ENCODE results near the gene CHMP4A.
A peak's percentile ranks its signal among the peaks of the same experiment; 100 is the strongest.

DNA sequence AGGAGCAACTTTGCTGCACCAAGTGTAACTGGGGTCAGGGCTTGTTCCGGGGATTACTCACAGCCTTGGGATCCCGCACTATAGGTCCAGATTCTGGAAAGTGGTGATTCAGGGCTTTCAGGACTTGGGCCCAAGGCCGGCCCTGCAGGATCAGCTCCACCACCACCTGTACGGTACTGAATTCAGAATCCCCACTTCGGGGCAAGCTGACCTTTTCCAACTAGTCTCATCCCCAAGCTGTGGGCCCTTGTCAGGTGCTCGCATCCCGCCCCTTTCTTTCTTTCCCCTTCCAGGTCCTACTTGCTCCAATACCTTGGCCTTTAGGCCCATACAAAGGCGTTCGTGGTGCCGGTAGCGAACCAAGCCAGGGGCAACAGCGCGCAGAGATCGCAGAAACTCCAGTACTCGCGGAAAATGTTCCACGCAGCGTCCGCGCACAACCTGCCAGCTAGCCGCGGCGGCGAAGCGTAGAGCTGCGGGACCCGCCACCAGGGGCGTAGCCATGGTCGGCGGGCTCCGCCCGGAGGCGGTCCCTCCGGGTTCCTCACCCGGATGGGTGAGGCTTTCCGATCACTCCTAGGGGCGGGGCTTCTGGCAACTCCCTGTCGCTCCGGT is 28.6 kb upstream of the CHMP4A start:
- TF ChIP-seq, protein P1, sequence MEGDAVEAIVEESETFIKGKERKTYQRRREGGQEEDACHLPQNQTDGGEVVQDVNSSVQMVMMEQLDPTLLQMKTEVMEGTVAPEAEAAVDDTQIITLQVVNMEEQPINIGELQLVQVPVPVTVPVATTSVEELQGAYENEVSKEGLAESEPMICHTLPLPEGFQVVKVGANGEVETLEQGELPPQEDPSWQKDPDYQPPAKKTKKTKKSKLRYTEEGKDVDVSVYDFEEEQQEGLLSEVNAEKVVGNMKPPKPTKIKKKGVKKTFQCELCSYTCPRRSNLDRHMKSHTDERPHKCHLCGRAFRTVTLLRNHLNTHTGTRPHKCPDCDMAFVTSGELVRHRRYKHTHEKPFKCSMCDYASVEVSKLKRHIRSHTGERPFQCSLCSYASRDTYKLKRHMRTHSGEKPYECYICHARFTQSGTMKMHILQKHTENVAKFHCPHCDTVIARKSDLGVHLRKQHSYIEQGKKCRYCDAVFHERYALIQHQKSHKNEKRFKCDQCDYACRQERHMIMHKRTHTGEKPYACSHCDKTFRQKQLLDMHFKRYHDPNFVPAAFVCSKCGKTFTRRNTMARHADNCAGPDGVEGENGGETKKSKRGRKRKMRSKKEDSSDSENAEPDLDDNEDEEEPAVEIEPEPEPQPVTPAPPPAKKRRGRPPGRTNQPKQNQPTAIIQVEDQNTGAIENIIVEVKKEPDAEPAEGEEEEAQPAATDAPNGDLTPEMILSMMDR (IDR thresholded peaks at IDR 0.05; ENCODE audit: poor library complexity, severe bottlenecking) = peak; percentile 65
- TF ChIP-seq EZH2 (IDR thresholded peaks at IDR 0.05; ENCODE audit: borderline replicate concordance, insufficient read depth, low read length, poor library complexity, severe bottlenecking) = no peak
- TF ChIP-seq POLR2AphosphoS5 (IDR thresholded peaks at IDR 0.05) = no peak
- TF ChIP-seq, protein P2, sequence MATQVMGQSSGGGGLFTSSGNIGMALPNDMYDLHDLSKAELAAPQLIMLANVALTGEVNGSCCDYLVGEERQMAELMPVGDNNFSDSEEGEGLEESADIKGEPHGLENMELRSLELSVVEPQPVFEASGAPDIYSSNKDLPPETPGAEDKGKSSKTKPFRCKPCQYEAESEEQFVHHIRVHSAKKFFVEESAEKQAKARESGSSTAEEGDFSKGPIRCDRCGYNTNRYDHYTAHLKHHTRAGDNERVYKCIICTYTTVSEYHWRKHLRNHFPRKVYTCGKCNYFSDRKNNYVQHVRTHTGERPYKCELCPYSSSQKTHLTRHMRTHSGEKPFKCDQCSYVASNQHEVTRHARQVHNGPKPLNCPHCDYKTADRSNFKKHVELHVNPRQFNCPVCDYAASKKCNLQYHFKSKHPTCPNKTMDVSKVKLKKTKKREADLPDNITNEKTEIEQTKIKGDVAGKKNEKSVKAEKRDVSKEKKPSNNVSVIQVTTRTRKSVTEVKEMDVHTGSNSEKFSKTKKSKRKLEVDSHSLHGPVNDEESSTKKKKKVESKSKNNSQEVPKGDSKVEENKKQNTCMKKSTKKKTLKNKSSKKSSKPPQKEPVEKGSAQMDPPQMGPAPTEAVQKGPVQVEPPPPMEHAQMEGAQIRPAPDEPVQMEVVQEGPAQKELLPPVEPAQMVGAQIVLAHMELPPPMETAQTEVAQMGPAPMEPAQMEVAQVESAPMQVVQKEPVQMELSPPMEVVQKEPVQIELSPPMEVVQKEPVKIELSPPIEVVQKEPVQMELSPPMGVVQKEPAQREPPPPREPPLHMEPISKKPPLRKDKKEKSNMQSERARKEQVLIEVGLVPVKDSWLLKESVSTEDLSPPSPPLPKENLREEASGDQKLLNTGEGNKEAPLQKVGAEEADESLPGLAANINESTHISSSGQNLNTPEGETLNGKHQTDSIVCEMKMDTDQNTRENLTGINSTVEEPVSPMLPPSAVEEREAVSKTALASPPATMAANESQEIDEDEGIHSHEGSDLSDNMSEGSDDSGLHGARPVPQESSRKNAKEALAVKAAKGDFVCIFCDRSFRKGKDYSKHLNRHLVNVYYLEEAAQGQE (IDR thresholded peaks at IDR 0.05; ENCODE audit: borderline replicate concordance) = no peak

Measured in neural cell (in vitro differentiated cells).